GM18951 (cell line): ENCODE results near the gene DENND2D.

Experiments
- POLR2A ChIP-seq: IDR thresholded peaks from 4 replicates; pipeline ENCODE4 v1.6.1; 2011; ENCODE audit warnings: mild to moderate bottlenecking; ENCODE audit not compliant: insufficient read length, insufficient read depth; ENCODE audit errors: extremely low read depth
- in situ Hi-C: fragments of 300-500 bp; cut with MboI; formaldehyde crosslinking; loops from one replicate; pipeline ENCODE4 v1.12.0; 2022; ENCODE audit warnings: low sequenced_read_pairs, mixed read lengths, inconsistent platforms; ENCODE audit not compliant: unreplicated experiment

DENND2D gene, protein sequence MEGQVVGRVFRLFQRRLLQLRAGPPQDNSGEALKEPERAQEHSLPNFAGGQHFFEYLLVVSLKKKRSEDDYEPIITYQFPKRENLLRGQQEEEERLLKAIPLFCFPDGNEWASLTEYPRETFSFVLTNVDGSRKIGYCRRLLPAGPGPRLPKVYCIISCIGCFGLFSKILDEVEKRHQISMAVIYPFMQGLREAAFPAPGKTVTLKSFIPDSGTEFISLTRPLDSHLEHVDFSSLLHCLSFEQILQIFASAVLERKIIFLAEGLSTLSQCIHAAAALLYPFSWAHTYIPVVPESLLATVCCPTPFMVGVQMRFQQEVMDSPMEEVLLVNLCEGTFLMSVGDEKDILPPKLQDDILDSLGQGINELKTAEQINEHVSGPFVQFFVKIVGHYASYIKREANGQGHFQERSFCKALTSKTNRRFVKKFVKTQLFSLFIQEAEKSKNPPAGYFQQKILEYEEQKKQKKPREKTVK

DNA sequence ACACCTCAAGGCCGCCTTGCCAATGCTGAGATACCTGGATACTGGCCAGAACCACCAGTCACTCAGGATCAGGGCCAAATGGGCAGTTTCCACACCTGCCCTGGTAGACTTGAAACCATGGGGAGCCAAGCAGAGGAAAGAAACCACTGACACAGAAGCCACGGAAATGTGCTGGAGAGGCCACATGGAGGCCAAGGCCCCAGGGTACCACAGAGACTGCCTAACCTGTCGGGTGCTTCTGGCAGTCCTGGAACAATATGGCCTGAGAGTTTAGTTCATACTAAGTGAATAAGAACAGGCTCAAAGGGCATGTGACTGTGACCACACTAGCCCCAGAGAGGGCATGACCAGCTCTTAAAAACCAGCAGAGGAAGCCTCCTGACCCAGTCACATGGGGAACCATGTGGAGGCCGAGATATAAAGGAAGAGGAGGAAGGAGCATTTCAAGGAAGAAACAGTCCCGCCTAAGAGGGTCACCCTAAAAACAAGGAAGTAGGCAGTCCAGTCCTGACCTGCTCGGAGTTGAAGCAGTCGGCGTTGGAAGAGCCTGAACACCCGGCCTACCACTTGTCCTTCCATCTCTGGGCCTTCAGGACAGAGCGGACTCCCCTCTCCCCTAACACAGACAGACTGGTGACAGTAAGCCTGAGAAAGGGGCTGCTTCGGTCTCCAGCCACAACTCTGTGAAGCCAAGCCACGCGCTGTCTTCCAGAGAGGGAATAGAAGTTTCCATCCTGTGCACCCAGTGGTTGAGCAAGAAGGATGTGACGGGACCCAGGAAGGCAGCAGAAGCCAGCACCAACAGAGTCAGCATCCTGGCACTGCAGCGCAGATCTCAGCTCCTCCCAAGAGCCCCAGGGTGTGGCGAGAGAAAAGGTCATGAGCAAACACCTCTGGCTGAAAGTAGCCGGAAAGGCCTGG, at the start of gene DENND2D:
DENND2D (minus strand) TSS at position 766 of the 921 bp plus-strand sequence; CDS start at position 579, 187 bp downstream.
- peak; percentile 62 for TF ChIP-seq POLR2A
- in situ Hi-C loops: no loop called here

DNA sequence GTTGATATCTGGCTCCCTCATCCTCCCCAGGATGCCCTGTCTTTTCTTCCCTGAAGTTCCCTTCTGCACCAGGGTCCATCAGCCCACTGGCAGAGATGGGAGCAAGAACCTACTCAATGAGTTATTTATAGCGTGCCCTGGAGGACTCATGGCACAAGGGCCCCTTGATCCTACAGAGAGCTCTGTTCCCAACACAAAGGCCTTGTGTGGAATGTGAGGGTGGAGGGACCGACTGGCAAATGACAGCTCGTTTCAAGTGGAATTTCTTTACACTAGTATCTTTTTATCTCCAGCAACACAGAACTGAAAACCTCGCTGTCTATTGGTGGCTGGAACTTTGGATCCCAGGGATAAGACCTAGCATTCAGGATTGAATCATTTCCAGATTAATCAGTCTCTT, 49.5 kb upstream of the DENND2D start:
- in situ Hi-C loops: loop anchor here (25.0 kb wide), 1 partner anchor 512 kb away; the partner anchor contains the start of gene DDX20
- TF ChIP-seq POLR2A: no peak

DNA sequence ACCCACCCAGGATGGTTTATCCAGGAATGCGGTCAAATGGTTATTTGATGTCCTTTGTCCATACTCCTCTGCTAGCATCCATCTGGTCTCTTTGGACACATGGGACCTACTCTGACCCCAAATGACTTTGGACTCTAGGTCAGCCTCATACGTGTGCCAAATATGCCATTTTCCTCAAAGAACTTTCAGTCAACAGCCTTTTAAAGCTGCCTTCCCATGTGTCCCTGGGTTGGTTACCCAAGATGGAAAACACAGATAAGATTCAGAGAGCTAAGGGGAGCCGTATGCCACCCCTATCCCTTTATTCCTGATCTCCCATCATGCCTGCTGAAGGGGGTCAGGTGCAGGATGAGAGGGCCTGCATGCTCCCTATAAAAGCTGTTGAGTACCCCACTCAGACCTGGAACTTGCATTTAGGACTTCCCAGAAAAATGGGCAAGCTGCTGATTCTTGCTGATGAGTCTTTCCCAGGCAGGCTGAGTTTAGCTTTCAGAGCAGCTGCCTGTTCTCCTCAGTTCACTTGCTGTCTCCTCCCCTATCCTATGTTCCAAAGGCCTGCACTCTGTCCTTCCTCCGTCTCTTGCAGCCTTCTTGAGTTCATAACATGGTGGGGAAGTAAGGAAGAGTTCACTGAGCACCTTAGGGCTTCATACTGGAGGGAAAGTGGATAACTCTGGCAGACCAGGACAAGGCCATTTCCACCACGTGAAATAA, 46.8 kb upstream of the DENND2D start:
- TF ChIP-seq POLR2A: no peak
- in situ Hi-C loops: loop anchor here (25.0 kb wide), 1 partner anchor 515 kb away; the partner anchor contains the start of gene DDX20

DNA sequence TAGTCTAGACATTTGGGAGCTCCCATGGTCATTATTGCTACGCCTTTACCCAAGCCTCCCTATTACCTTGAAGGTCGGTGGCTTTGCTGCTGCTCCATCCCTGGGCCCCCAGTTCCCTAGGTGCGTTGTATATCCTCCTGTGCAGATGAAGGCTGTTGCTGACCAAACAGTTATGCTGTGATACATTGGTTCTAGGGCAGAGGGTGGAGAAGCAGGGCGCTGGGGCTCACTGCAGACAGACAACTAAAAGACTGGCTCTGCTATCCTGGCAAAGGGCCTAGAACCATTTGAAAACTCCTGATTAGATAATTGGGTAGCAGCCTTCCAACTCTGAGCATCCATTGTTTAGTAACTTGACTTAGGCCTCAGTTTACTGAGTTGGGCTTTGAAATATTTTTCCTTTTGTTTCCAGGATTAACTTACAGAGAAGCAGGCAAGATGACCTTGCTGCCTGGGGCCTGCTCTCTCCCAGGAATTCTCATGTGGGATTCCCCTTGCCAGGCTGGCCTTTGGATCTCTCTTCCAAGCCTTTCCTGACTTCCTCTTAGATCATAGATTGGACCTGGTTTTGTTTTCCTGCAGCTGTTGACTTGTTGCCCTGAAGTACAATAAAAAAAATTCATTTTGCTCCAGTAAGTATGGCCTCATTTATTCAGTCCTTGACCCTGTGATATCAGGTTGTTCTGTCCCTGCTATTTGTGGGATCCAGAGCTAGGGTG, 42.5 kb upstream of the DENND2D start:
- in situ Hi-C loops: loop anchor here (25.0 kb wide), 1 partner anchor 519 kb away; the partner anchor contains the start of gene DDX20
- TF ChIP-seq POLR2A: no peak

DNA sequence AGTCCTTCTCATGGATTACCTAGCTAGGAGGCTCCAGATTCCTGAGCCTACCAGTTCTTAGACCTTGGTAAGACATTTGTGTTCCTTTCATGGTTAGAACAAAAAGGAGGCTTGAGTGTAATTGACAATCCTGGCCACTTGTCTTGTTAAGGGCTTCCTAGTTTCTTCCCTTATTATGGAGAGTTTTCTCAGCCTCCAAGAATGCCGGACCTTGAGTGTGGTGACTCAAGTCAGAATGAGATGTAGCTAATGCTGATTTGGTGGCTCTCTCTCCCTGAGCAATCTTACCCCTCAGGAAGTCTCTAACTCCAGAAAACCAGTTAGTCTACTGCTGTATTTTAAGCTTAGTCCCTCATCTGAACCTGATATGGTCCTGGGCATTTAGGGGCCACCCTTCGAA, 41.4 kb upstream of the DENND2D start:
- in situ Hi-C loops: loop anchor here (25.0 kb wide), 1 partner anchor 521 kb away; the partner anchor contains the start of gene DDX20
- no peak for TF ChIP-seq POLR2A

DNA sequence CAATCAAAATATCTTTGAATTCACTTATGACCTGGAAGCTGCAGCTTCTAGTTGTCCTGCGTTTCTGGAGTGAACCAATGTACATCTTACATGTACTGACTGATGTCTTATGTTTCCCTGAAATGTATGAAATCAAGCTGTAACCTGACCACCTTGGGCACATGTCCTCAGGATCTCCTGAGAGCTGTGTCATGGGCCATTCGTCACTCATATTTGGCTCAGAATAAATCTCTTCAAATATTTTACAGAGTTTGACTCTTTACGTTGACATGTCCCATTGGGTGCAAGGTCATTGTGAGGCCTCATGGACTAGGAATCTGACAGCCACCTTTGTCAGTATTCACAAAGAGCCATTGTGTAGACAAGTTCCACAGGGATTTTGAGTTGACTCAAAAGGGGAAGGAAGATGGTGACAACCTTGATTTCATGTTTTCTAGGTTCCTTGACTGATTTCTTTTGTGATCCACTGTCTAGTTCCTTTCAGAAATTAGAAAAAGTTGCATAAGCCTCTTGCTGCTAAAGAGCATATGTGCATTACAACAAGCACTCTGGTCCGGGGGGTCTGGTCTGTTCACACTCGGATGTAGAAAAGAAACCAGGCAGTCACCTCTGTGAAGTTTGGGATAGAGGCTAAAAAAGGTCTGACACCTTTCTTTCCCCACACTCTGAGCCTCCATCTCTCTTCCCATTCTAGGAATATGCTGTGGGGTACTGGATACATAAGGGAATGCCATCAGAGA, 37.8 kb upstream of the DENND2D start:
- in situ Hi-C loops: loop anchor here (25.0 kb wide), 1 partner anchor 524 kb away; the partner anchor contains the start of gene DDX20
- no peak for TF ChIP-seq POLR2A

DNA sequence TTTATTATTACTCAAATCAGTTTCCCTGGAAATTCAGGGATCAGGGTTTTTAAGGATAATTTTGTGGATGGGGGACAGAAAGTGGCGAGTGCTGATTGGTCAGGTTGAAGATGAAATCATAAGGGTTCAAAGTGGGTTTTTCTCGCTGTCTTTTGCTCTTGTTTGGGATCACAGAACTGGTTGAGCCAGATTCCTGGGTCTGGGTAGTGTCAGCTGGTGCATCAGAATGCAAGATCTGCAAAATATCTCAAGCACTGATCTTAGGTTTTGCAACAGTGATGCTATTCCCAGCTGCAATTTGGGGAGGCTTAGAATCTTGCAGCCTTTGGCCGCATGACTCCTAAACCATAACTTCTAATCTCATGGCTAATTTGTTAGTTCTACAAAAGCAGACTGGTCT, 36.4 kb upstream of the DENND2D start:
- no peak for TF ChIP-seq POLR2A
- in situ Hi-C loops: loop anchor here (25.0 kb wide), 1 partner anchor 525 kb away; the partner anchor contains the start of gene DDX20

DNA sequence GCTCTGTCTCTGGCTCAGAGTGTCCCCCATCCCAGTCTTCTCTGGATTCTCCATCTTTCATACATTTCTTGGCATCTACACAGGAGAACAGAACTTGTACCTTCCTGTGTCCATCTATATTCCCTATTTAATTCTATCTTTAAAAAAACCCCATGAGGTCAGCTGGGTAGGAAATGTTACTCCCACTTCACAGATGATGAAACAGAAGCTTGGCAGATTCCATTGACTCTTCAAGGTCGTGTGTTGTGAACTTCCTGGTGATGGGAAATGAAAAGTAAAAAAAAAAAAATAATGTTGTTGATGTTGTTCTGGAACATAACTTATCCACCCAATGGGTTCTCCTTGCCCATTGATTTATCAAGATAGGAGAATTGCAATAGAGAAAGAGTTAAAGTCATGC, 35.9 kb upstream of the DENND2D start:
- no peak for TF ChIP-seq POLR2A
- in situ Hi-C loops: loop anchor here (25.0 kb wide), 1 partner anchor 526 kb away; the partner anchor contains the start of gene DDX20

DNA sequence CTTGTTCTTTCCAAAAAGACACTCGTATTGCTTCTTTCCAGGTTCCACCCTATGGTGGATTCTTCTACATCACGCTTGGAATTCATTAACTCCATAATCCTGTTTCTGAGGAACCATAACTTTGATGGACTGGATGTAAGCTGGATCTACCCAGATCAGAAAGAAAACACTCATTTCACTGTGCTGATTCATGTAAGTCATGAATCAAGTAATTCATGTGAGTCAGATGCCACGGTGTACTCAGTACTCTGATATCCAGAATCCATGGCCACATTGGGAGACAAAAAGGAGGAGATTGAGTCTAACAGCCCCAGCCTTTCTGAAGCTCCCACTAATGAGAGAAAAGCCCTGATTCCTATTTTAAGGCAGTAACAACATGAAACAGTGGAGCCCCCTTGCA, 34.4 kb upstream of the DENND2D start:
- in situ Hi-C loops: loop anchor here (25.0 kb wide), 1 partner anchor 527 kb away; the partner anchor contains the start of gene DDX20
- TF ChIP-seq POLR2A: no peak

DNA sequence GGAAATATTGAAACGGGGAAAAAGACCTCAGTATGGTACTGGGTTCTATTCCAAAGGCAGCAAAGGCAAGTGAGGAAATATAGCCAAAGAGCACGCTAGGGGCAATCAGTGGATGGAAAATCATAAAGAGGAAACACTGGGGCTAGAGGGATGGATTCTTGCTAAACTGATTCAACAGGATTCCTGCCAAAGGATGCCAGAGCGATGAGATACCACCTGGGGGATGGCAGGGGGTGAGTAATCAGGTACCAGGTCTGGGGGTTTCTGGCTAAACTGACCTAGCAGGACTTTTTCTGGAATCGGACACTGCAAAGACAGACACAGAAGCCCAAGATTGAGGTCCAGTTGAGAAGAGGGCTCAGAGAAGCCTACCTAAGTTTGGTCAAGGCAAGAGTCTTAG, 33.8 kb upstream of the DENND2D start:
- in situ Hi-C loops: loop anchor here (25.0 kb wide), 1 partner anchor 528 kb away; the partner anchor contains the start of gene DDX20
- no peak for TF ChIP-seq POLR2A

DNA sequence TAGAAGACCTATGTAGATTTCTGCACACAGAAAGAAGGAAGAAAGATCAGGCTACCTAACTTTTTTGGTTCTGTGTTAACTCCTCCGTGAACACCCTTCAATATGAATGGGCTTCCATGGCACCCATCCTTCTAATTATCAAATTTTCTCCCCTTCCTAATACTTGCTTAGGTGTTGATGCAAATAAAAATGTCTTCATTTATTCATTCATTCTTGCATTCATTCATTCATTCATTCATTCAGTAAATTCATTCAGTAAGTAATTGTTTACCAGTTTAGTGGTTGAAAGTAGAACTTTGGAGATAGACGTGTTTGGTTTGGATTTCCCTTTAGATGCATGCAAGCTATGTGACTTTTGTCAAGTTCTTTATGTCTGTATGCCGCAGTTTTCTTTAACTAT, 31.7 kb upstream of the DENND2D start:
- in situ Hi-C loops: loop anchor here (25.0 kb wide), 1 partner anchor 530 kb away; the partner anchor contains the start of gene DDX20
- TF ChIP-seq POLR2A: no peak

DNA sequence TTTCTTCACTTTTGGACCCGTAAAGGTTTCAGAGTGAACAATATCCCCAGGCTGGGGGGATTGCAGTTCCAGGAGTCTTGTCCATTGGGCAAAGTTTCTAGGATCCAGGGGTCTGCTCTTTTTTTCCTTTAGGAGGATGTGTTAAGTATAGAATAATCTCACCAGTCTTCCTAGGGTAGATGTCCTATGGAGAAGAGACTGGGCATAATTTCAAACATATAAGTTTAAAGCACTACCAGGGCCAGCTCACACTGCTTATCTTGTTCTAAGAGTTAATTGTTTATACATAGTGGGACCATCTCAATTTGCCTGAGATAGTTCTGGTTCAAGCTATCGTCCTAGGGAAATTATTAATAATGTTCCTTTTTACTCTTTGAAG, 28.3 kb upstream of the DENND2D start:
- TF ChIP-seq POLR2A: no peak
- in situ Hi-C loops: loop anchor here (5.0 to 25.0 kb wide), 3 partner anchors 104 to 534 kb away; partner anchors contain the start of gene DDX20
